Uterus (tissue), 4 donors: ENCODE measurements around the gene YBEY. TPM values are rescaled to one million over a fixed set of nuclear protein-coding genes. Genes with fewer than 3 reads are reported as not detected.

Experiments
- DNase-seq, 2 donors: peaks; one replicate each; pipeline ENCODE4 v3.0.0-alpha.2; 2019 to 2020
- H3K27ac ChIP-seq, 2 donors: fragments of 200-600 bp; sonication (generic); 1 replicate in 1 of 2; 2 replicates in 1 of 2; pipeline ENCODE4 v1.5.1; 2016 to 2018
- H3K27me3 ChIP-seq, 2 donors: fragments of 200-600 bp; sonication (generic); one replicate each; pipeline ENCODE4 v1.5.1; 2018 to 2019; ENCODE audit warnings: control low read depth in 1 of 2
- H3K36me3 ChIP-seq, 2 donors: fragments of 200-600 bp; sonication (generic); one replicate each; pipeline ENCODE4 v1.5.1; 2019; ENCODE audit warnings: control low read depth in 1 of 2
- H3K4me1 ChIP-seq, 2 donors: fragments of 200-600 bp; sonication (generic); one replicate each; pipeline ENCODE4 v1.5.1; 2018 to 2019; ENCODE audit warnings: control low read depth in 1 of 2
- H3K4me3 ChIP-seq, 2 donors: fragments of 200-600 bp; sonication (generic); 1 replicate in 1 of 2; 2 replicates in 1 of 2; pipeline ENCODE4 v1.5.1; 2018 to 2019; ENCODE audit warnings: mild to moderate bottlenecking in 1 of 2
- H3K9me3 ChIP-seq, 2 donors: fragments of 200-600 bp; sonication (generic); one replicate each; pipeline ENCODE4 v1.5.1; 2019; ENCODE audit warnings: control low read depth in 1 of 2
- CTCF ChIP-seq, 4 experiments: fragments of 200-600 bp in 2 of 4; fragments of 450-650 bp in 2 of 4; sonication (generic) in 2 of 4; IDR thresholded peaks; one replicate each; pipeline ENCODE4 v1.5.1; 2016 to 2019; ENCODE audit warnings: antibody characterized with exemption in 4 of 4, mild to moderate bottlenecking in 2 of 4, moderate library complexity in 1 of 4
- POLR2A ChIP-seq, 2 donors: fragments of 450-650 bp; IDR thresholded peaks; one replicate each; pipeline ENCODE4 v1.6.1; 2016; ENCODE audit warnings: antibody characterized with exemption in 2 of 2, mild to moderate bottlenecking in 1 of 2, moderate library complexity in 1 of 2
- intact Hi-C: fragments of 100-400 bp; cut with DNase I; formaldehyde crosslinking; loops from one replicate; pipeline ENCODE4 v1.15.1; 2023; ENCODE audit warnings: low total_unique reads
- total RNA-seq, 4 donors: library from RNA; depleted of rRNA in 3 of 4; stranded (reverse); fragments of >200 nt in 3 of 4; gene quantifications; one replicate each; pipeline versions ENCODE4 v1.1.0 to v1.2.4, GENCODE V29; 2014 to 2023
- donor health status: DM: yes; HTN: yes; CAD: no.

YBEY gene
- total RNA-seq, 4 donors from 2014 or later = 2.9 to 78.6 (median 13.0) TPM

- Histone ChIP-seq H3K27me3 (no peaks in the 10 kb centered on the region), H3K27ac (no peak overlapping the region), H3K4me3 (no peak overlapping the region), H3K9me3 (no peaks in the 10 kb centered on the region), H3K36me3 (no peaks in the 10 kb centered on the region), H3K4me1 (no peaks in the 10 kb centered on the region)
- no peak for DNase-seq
- TF ChIP-seq POLR2A (IDR thresholded peaks at IDR 0.05) = no peak
- TF ChIP-seq CTCF (IDR thresholded peaks at IDR 0.05) = no peak
- intact Hi-C loops = no loop called here
These were observed 31.8 kb upstream of the YBEY start for GRCh38 chr21:46254208-46254975.

- Histone ChIP-seq H3K36me3 (no peaks in the 10 kb centered on the region), H3K4me1 (no peaks in the 10 kb centered on the region), H3K27me3 (no peaks in the 10 kb centered on the region), H3K27ac (no peak overlapping the region), H3K9me3 (no peaks in the 10 kb centered on the region), H3K4me3 (no peak overlapping the region)
- no peak for DNase-seq
- no peak for TF ChIP-seq CTCF (IDR thresholded peaks at IDR 0.05)
- TF ChIP-seq POLR2A (IDR thresholded peaks at IDR 0.05) = no peak
- intact Hi-C loops = no loop called here
These were observed 31.0 kb upstream of the YBEY start for GRCh38 chr21:46255166-46255565.

- no peaks in the 10 kb centered on the region for H3K9me3 ChIP-seq
- TF ChIP-seq CTCF (IDR thresholded peaks at IDR 0.05) = no peak
- TF ChIP-seq POLR2A (IDR thresholded peaks at IDR 0.05) = no peak
- no peak overlapping the region for H3K4me3 ChIP-seq
- H3K27ac ChIP-seq = no peak overlapping the region
- DNase-seq = no peak
- H3K36me3 ChIP-seq = no peaks in the 10 kb centered on the region
- H3K4me1 ChIP-seq = no peaks in the 10 kb centered on the region
- no peaks in the 10 kb centered on the region for H3K27me3 ChIP-seq
- intact Hi-C loops = no loop called here
These were observed 30.3 kb upstream of the YBEY start for GRCh38 chr21:46255758-46256337.

- no peak for TF ChIP-seq POLR2A (IDR thresholded peaks at IDR 0.05)
- no peak for TF ChIP-seq CTCF (IDR thresholded peaks at IDR 0.05)
- Histone ChIP-seq H3K36me3 (no peaks in the 10 kb centered on the region), H3K27ac (no peak overlapping the region), H3K4me1 (no peaks in the 10 kb centered on the region), H3K4me3 (no peak overlapping the region), H3K9me3 (no peaks in the 10 kb centered on the region), H3K27me3 (no peaks in the 10 kb centered on the region)
- intact Hi-C loops = no loop called here
- DNase-seq = no peak
These were observed 29.6 kb upstream of the YBEY start for GRCh38 chr21:46256501-46256994.

- DNase-seq = no peak
- intact Hi-C loops = no loop called here
These were observed 22.0 kb upstream of the YBEY start for GRCh38 chr21:46264046-46264689.

More at GRCh38 chr21:46264046-46264689, 22.0 kb upstream of the YBEY start:
- no peak overlapping the region for H3K27ac ChIP-seq
- H3K9me3 ChIP-seq = no peaks in the 10 kb centered on the region
- H3K4me1 ChIP-seq = no peaks in the 10 kb centered on the region
- TF ChIP-seq CTCF (IDR thresholded peaks at IDR 0.05) = no peak
- TF ChIP-seq POLR2A (IDR thresholded peaks at IDR 0.05) = no peak
- no peaks in the 10 kb centered on the region for H3K36me3 ChIP-seq
- no peak overlapping the region for H3K4me3 ChIP-seq
- H3K27me3 ChIP-seq = no peaks in the 10 kb centered on the region
